GM18526 (cell line): ENCODE data around the gene CEACAM16.

Experiments
- POLR2A ChIP-seq: IDR thresholded peaks from 3 replicates; pipeline ENCODE4 v1.6.1; 2011; ENCODE audit not compliant: insufficient read length; ENCODE audit errors: extremely low read depth

Gene CEACAM16

GRCh38 chr19:44731081-44731480 lies 32.1 kb downstream of the CEACAM16 start:
- no peak for TF ChIP-seq POLR2A

DNA sequence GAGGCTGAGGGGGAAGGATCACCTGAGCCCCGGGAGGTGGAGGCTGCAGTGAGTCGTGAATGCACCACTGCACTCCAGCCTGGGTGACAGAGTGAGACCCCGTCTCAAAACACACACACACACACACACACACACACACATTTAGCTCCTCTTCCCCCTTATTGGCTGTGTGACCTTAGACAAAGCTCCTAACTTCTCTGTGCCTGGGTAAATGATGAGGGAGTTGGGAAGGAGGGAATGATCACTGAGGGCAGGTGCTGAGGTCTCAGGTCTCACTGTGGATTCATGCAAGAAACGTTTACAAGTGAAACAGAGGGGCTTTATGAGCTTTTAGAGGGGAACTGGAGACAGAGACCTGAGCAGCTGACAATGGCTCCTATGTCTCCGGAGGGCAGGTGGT lies 32.7 kb downstream of the CEACAM16 start:
- no peak for TF ChIP-seq POLR2A

GRCh38 chr19:44732235-44733014 lies 33.5 kb downstream of the CEACAM16 start:
- no peak for TF ChIP-seq POLR2A

GRCh38 chr19:44734357-44734756 lies 35.4 kb downstream of the CEACAM16 start:
- TF ChIP-seq POLR2A, result no peak

- TF ChIP-seq POLR2A, result no peak
Measured at GRCh38 chr19:44735011-44735410, 36.1 kb downstream of the CEACAM16 start.

DNA sequence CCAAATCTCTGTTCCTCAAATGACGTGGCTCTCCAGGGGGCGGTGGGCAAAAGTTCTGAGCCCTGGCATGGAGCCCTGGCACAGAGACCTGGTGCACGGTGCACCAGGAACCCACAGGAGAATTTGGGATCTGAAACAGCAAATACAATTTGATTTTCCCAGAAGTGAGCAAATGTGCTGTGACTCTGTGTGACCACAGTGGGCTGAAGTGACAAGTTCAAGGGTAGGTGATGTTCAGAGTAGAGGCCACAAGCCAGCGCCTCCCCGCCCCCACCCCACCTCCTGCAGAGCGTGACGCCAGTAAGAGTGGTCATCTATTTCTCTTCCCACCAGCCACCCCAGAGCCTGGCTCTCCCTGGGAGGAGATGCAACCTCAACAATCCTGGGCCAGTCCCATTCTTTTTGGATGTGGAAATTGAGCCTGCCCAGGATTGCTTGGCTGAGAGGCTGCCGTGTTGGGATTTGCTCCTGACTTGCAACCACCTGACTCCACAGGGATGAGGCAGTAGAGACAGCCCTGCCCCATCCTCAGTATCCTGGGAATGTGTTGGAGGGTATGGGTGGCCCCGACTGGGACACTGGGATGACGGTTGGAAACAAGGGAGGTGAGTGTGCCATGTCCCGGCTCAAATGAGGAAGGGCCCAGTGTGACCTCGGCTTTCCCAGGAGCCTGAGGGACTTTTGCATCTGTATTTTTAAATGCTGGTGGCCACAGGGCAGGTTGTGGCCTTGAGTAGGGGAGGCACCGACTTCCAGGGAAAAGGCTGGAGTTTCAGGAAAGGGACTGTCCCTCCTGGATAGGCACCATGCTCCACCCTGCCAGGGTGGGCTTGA lies 38.5 kb downstream of the CEACAM16 start:
- TF ChIP-seq POLR2A, result no peak

DNA sequence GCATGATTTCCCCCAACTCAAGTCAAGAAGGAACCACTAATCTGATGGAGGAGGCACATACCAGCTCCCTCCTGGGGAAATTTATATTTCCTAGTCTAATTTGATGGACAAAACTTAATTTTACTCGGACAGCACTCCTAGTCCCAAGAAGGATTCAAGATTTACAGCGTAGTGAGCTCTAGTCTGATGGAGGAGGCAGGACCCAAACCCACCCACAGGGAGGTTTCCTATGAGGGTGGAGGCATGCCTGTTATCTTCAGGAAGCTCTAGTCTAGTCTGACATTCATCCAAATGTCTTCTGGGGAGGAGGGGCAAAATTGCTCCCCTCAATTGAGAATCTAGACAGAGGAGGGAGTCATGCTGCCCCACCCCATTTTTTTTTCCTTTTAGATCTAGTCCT lies 39.2 kb downstream of the CEACAM16 start:
- TF ChIP-seq POLR2A, result no peak

DNA sequence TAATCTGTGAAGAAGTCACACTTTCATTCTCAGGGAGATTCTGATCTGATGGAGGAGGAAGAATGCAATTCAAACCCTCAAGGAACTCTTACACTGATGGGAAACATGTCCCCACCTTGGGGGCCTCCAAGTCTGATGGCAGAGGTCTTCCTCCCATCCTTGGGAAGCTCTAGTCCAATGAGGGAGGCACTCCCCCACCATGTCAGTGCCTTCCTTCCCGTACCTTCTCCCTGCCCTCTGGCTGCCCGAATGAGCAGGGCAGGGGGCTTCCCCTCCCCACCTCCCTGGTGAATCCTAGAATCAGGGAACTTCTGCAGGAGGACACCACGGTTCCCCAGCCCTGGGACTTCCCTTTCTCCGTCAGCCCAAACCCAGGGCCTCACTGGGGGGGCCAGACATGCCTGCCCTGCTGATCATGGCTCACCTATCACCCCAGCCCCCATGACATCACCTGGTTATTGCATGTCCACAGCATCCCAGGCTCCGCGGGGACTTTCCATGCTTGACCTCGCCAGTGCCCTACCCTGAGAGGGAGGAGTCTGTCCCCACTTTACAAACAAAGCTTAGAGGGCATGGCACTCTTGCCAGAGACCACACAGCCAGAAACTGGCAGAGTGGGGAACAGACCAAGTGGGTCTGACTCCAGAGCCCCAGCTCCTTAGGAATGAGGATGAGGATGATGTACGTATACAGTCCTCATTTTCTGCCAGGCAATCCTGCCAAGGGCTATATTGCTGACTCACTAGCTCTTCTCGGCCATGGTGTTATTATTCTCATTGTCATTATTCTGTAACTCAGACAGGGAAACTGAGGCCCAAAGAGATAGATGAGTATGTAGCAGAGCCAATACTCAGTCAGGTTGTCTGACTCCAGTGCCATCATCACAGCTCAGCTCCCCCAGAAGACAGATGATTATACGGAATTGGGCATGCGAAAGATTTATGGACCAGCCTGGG lies 39.9 kb downstream of the CEACAM16 start:
- no peak for TF ChIP-seq POLR2A

- TF ChIP-seq POLR2A, result no peak
Measured at GRCh38 chr19:44740351-44740824, 41.4 kb downstream of the CEACAM16 start.

- no peak for TF ChIP-seq POLR2A
Measured at GRCh38 chr19:44741258-44741731, 42.3 kb downstream of the CEACAM16 start.

DNA sequence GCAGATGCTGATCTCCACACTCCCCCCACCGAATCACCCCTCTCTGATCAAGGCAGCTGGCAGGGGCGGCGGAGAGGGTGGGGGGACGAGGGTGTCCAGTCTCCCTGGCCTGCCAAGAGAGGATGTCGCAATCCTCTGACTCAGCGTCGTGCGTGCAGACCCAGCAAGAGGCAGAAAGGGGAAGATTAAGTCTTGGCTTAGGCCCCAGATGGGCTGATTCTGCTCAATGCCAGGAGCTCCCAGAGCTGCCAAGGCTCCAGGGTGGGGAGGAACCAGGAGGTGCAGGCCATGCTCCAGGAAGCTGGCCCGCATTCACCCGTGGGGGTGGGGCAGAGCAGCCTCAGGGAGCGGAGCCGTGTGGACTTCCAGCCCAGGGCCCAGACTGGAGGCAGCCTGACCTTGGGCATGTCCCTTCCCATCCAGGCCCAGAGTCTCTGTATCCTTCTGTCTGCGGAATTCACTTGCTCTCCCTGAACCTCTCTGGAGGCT lies 42.9 kb downstream of the CEACAM16 start:
- no peak for TF ChIP-seq POLR2A

DNA sequence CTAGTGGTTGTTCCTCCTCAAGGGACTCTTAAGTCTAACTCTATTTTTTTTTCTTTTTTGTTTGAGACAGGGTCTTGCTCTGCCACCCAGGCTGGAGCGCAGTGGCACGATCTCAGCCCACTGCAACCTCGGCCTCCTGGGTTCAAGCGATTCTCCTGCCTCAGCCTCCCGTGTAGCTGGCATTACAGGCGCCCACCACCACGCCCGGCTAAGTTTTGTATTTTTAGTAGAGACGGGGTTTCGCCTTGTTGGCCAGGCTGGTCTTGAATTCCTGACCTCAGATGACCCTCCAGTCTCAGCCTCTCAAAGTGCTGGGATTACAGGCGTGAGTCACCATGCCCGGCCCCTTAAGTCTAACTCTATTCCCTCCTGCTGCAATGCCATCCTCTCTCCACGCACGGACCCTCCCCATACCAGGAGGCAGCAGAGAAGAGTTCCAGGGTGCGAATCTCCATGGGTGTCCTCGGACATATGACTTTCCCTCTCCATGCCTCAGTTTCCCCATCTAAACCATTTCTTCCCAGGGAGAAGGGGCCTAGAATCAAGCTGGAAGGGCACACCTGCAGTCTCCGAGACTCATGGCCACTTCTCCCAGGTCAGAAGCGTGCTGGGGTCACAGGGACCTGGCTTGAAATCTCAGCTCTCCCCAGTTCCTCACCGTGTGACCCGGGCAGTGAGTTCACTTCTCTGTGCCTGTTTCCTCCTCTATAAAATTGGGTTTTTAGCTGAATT lies 43.5 kb downstream of the CEACAM16 start:
- TF ChIP-seq POLR2A, result no peak

DNA sequence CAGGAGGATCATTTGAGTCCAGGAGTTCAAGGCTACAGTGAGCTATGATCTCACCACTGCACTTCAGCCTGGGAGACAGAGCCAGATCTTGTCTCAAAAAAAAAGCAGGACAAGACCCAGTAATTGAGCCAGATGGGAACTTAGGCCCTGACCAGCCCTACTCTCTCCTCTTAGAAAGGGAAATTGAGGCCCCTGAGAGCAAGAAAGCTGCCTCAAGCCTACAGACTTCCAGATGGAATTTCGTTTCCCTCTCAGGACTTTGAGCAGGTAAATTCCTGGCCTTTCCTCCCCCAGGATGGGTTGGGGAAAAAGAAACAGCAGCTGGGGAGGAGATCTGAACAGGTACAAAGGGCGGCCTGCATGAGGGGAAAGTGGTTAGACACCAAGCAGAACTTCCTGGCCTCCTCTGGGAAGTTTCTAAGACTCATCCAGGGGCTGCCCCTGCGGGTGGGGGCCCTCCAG lies 46.0 kb downstream of the CEACAM16 start:
- no peak for TF ChIP-seq POLR2A

DNA sequence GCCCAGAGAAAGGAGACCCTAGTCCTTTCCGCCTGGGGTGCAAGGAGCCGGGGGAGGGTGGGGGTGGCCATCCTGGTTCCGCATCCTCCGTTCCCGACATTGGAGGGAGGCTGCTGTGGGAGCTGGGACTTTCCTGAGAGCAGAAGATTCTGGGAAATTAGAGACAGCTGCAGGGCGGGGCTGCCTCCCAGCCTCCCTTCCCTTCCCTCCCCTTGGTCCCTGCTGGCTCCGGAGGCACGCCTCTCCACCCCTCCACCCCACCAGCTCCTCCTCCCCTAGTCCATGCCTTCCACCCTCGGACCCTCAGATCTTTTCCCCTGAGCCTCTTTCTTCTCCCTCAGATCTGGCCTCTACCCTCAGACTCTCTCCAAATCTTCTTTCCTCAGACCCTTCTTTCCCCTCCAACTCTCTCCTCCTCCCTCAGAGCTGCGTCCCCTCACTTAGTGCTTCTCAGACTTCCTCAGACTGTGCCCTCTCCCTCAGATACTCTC lies 46.4 kb downstream of the CEACAM16 start:
- no peak for TF ChIP-seq POLR2A
